Smooth muscle cell (in vitro differentiated cells): Measurements from ENCODE around the gene SPHK2. TPM values are rescaled to one million over a fixed set of nuclear protein-coding genes. Genes with fewer than 3 reads are reported as not detected.
"Not testable (repeated sequence)": the region's sequence is repeated elsewhere in the genome, so short reads cannot be mapped to it uniquely, and the experiment has no call there.

Experiments
- DNase-seq: peaks from one replicate; lab custom pipeline; 2025; ENCODE audit not compliant: unreplicated experiment; lab: John Stamatoyannopoulos, UW
- H2AFZ ChIP-seq: fragments of 200-600 bp; sonication (generic); 2 replicates; pipeline ENCODE4 v1.6.0; 2016; ENCODE audit warnings: antibody characterized with exemption, low read depth, mild to moderate bottlenecking
- H3F3A ChIP-seq: fragments of 200-600 bp; sonication (generic); 2 replicates; pipeline ENCODE4 v1.6.0; 2017; ENCODE audit warnings: antibody characterized with exemption, low read depth
- H3K27ac ChIP-seq: fragments of 200-600 bp; sonication (generic); 2 replicates; pipeline ENCODE4 v1.5.1; 2016; ENCODE audit warnings: low read depth, mild to moderate bottlenecking
- H3K27me3 ChIP-seq: fragments of 200-600 bp; sonication (generic); 2 replicates; pipeline ENCODE4 v1.6.1; 2016; ENCODE audit warnings: low read depth, mild to moderate bottlenecking
- H3K36me3 ChIP-seq: fragments of 200-600 bp; sonication (generic); 2 replicates; pipeline ENCODE4 v1.5.1; 2016; ENCODE audit warnings: low read depth
- H3K4me1 ChIP-seq: fragments of 200-600 bp; sonication (generic); 2 replicates; pipeline ENCODE4 v1.5.1; 2016; ENCODE audit warnings: low read depth
- H3K4me2 ChIP-seq: fragments of 200-600 bp; sonication (generic); 2 replicates; pipeline ENCODE4 v1.6.0; 2016; ENCODE audit warnings: mild to moderate bottlenecking
- H3K4me3 ChIP-seq: fragments of 200-600 bp; sonication (generic); 2 replicates; pipeline ENCODE4 v1.5.1; 2016; ENCODE audit warnings: mild to moderate bottlenecking
- H3K79me2 ChIP-seq: fragments of 200-600 bp; sonication (generic); 2 replicates; pipeline ENCODE4 v1.6.0; 2016; ENCODE audit warnings: low read depth, mild to moderate bottlenecking
- H3K9ac ChIP-seq: fragments of 200-600 bp; sonication (generic); 2 replicates; pipeline ENCODE4 v1.6.0; 2016; ENCODE audit warnings: low read depth
- H3K9me3 ChIP-seq: fragments of 200-600 bp; sonication (generic); replicated peaks from 2 replicates; pipeline ENCODE4 v1.5.1; 2016; ENCODE audit warnings: low read depth
- H4K20me1 ChIP-seq: fragments of 200-600 bp; sonication (generic); 2 replicates; pipeline ENCODE4 v1.6.0; 2016; ENCODE audit warnings: low read depth
- CTCF ChIP-seq: fragments of 200-600 bp; sonication (generic); IDR thresholded peaks from 2 replicates; pipeline ENCODE4 v1.5.1; 2017; ENCODE audit warnings: borderline replicate concordance, mild to moderate bottlenecking, antibody characterized with exemption; ENCODE audit not compliant: insufficient read depth, poor library complexity, severe bottlenecking
- WGBS: methylation state at CpG from one replicate; pipeline ENCODE4 v1.1.7; 2016; ENCODE audit warnings: low lambda C conversion rate; 5-methylcytosine and 5-hydroxymethylcytosine counted together
- polyA plus RNA-seq: library from polyadenylated mRNA; unstranded; fragments of >200 nt; fragmentation: Nextera tagmentation; extraction: Ambion mirVana; gene quantifications from 2 replicates; pipeline ENCODE4 v1.2.1, GENCODE V29; 2016
- total RNA-seq: library from RNA; depleted of rRNA; stranded (reverse); fragments of >200 nt; gene quantifications from 2 replicates; pipeline ENCODE4 v1.2.3, GENCODE V29; 2014

SPHK2 gene
- total and polyA plus RNA-seq, 2 experiments from 2014 or later = 8.2 to 9.3 TPM

DNA sequence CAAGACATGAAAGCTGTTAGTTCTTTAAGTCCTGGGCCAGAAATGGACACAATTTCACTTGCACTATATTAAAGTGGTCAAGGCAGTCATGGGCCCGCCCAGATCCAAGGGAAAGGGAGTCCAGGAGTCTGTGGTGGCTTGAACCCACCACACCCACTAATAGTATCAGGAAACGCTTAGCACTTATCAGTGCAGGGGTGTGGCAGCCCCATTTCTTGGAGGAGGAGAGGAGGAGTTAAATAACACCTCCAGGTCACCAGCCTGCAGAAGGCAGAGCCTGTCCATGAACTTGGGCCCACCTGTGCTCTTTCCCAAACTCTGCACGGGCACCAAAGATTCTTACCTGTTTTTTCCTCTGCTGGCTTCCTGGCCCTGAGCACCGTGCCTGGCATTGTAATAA is 58.9 kb downstream of the SPHK2 start:
- Histone ChIP-seq H3F3A (no peaks in the 10 kb centered on the region), H3K4me3 (no peak overlapping the region), H3K4me2 (no peak overlapping the region), H3K27me3 (no peaks in the 10 kb centered on the region), H3K27ac (no peak overlapping the region), H3K36me3 (no peaks in the 10 kb centered on the region), H3K9ac (no peak overlapping the region), H4K20me1 (peaks cover 5% of the 10 kb centered on the region), H3K4me1 (peaks cover 7% of the 10 kb centered on the region), H2AFZ (no peak overlapping the region), H3K79me2 (no peaks in the 10 kb centered on the region), H3K9me3 (no peaks in the 10 kb centered on the region)
- no peak for TF ChIP-seq CTCF
- WGBS = 95% methylated on average over 4 of the region's 4 CpGs
- no peak for DNase-seq

- H3K27ac ChIP-seq, H3K79me2 ChIP-seq, H2AFZ ChIP-seq, H3K4me1 ChIP-seq, H3K4me3 ChIP-seq, H4K20me1 ChIP-seq, H3K27me3 ChIP-seq, H3F3A ChIP-seq, DNase-seq, H3K36me3 ChIP-seq, H3K9me3 ChIP-seq, H3K4me2 ChIP-seq, H3K9ac ChIP-seq: not testable (repeated sequence)
- 94% methylated on average over 18 of the region's 19 CpGs for WGBS
These were observed 60.7 kb downstream of the SPHK2 start for GRCh38 chr19:48680006-48680405.

Other genes starting within 250 kb of the SPHK2 start
- gene KDELR1, start 228.0 kb upstream of the SPHK2 start, total RNA-seq = 203 and 239 TPM in 2 replicates
- gene KDELR1, start 228.0 kb upstream of the SPHK2 start, polyA plus RNA-seq = 296 and 315 TPM in 2 replicates
- gene GRIN2D, start 225.8 kb upstream of the SPHK2 start, total RNA-seq = 3.5 and 4.0 TPM in 2 replicates
- 10.7 and 12.7 TPM in 2 replicates for gene GRIN2D, start 225.8 kb upstream of the SPHK2 start, polyA plus RNA-seq
- gene GRWD1, start 173.5 kb upstream of the SPHK2 start, total RNA-seq = 11.7 and 22.1 TPM in 2 replicates
- 23.6 and 25.7 TPM in 2 replicates for gene GRWD1, start 173.5 kb upstream of the SPHK2 start, polyA plus RNA-seq
- gene KCNJ14, start 163.9 kb upstream of the SPHK2 start, total RNA-seq = 1.2 and 1.8 TPM in 2 replicates
- 1.7 and 2.0 TPM in 2 replicates for gene KCNJ14, start 163.9 kb upstream of the SPHK2 start, polyA plus RNA-seq
- gene CYTH2, start 150.1 kb upstream of the SPHK2 start, total RNA-seq = 44.5 and 49.7 TPM in 2 replicates
- gene CYTH2, start 150.1 kb upstream of the SPHK2 start, polyA plus RNA-seq = 62.1 and 95.0 TPM in 2 replicates
- 1.1 and 3.1 TPM in 2 replicates for gene LMTK3, start 107.7 kb upstream of the SPHK2 start, total RNA-seq
- 0.66 and 1.8 TPM in 2 replicates for gene LMTK3, start 107.7 kb upstream of the SPHK2 start, polyA plus RNA-seq
- 1.7 TPM in 1 of 2 replicates, not detected in the other for gene SULT2B1, start 67.3 kb upstream of the SPHK2 start, total RNA-seq
- 0.13 and 2.3 TPM in 2 replicates for gene SULT2B1, start 67.3 kb upstream of the SPHK2 start, polyA plus RNA-seq
- gene SPACA4, start 12.8 kb upstream of the SPHK2 start, total RNA-seq = not detected in 2 replicates
- gene SPACA4, start 12.8 kb upstream of the SPHK2 start, polyA plus RNA-seq = 0.43 TPM in 1 of 2 replicates, not detected in the other
- 0.49 and 0.72 TPM in 2 replicates for gene FAM83E, start 4.4 kb upstream of the SPHK2 start, total RNA-seq
- gene FAM83E, start 4.4 kb upstream of the SPHK2 start, polyA plus RNA-seq = 0.49 and 2.0 TPM in 2 replicates
- gene RPL18, start 328 bp upstream of the SPHK2 start, total RNA-seq = 1,279 and 1,519 TPM in 2 replicates
- gene RPL18, start 328 bp upstream of the SPHK2 start, polyA plus RNA-seq = 666 and 762 TPM in 2 replicates
- gene DBP, start 17.9 kb downstream of the SPHK2 start, total RNA-seq = 3.5 and 4.5 TPM in 2 replicates
- 6.9 and 11.3 TPM in 2 replicates for gene DBP, start 17.9 kb downstream of the SPHK2 start, polyA plus RNA-seq
- 0.09 and 1.7 TPM in 2 replicates for gene CA11, start 26.7 kb downstream of the SPHK2 start, total RNA-seq
- gene CA11, start 26.7 kb downstream of the SPHK2 start, polyA plus RNA-seq = 6.9 and 9.5 TPM in 2 replicates
- not detected in 2 replicates for gene NTN5, start 53.5 kb downstream of the SPHK2 start, total RNA-seq
- 0.22 TPM in 1 of 2 replicates, not detected in the other for gene NTN5, start 53.5 kb downstream of the SPHK2 start, polyA plus RNA-seq
- gene FUT2, start 76.5 kb downstream of the SPHK2 start, total RNA-seq = 0.27 and 1.1 TPM in 2 replicates
- 0.18 and 0.54 TPM in 2 replicates for gene FUT2, start 76.5 kb downstream of the SPHK2 start, polyA plus RNA-seq
- gene MAMSTR, start 100.2 kb downstream of the SPHK2 start, total RNA-seq = 0.22 and 0.58 TPM in 2 replicates
- 3.2 and 3.9 TPM in 2 replicates for gene MAMSTR, start 100.2 kb downstream of the SPHK2 start, polyA plus RNA-seq
- gene RASIP1, start 121.1 kb downstream of the SPHK2 start, total RNA-seq = 0.27 and 0.81 TPM in 2 replicates
- 2.7 and 3.5 TPM in 2 replicates for gene RASIP1, start 121.1 kb downstream of the SPHK2 start, polyA plus RNA-seq
- 0.45 TPM in 1 of 2 replicates, not detected in the other for gene IZUMO1, start 127.4 kb downstream of the SPHK2 start, total RNA-seq
- gene IZUMO1, start 127.4 kb downstream of the SPHK2 start, polyA plus RNA-seq = not detected in 2 replicates
- 0.58 TPM in 2 replicates for gene FUT1, start 133.1 kb downstream of the SPHK2 start, total RNA-seq
- gene FUT1, start 133.1 kb downstream of the SPHK2 start, polyA plus RNA-seq = 0.51 and 1.8 TPM in 2 replicates
- not detected in 2 replicates for gene FGF21, start 136.0 kb downstream of the SPHK2 start, total RNA-seq
- not detected in 2 replicates for gene FGF21, start 136.0 kb downstream of the SPHK2 start, polyA plus RNA-seq
- 11.8 and 24.9 TPM in 2 replicates for gene BCAT2, start 191.5 kb downstream of the SPHK2 start, total RNA-seq
- gene BCAT2, start 191.5 kb downstream of the SPHK2 start, polyA plus RNA-seq = 30.9 and 45.4 TPM in 2 replicates
- 14.8 and 19.3 TPM in 2 replicates for gene HSD17B14, start 217.0 kb downstream of the SPHK2 start, total RNA-seq
- 16.4 and 16.9 TPM in 2 replicates for gene HSD17B14, start 217.0 kb downstream of the SPHK2 start, polyA plus RNA-seq
- 2.6 and 4.4 TPM in 2 replicates for gene PLEKHA4, start 249.1 kb downstream of the SPHK2 start, total RNA-seq
- gene PLEKHA4, start 249.1 kb downstream of the SPHK2 start, polyA plus RNA-seq = 32.6 and 39.2 TPM in 2 replicates